ENCODE results near the gene POLD4.
"Not testable (repeated sequence)": the region's sequence is repeated elsewhere in the genome, so short reads cannot be mapped to it uniquely, and the experiment has no call there.

The POLD4 gene

GRCh38 chr11:67353317-67354074, at the start of gene POLD4:
Gene POLD4 (minus strand): TSS chr11:67353546. CDS start chr11:67353399, 147 bp downstream.
- H3K4me3 ChIP-seq (ENCODE audit: control insufficient read depth, low read depth, low read length): peak within 1 kb of the TSS; percentile 75
- TF ChIP-seq CTCF (conservative IDR thresholded peaks at IDR 0.05; ENCODE audit: control insufficient read depth, insufficient read depth, low read depth, low read length): no peak

GRCh38 chr11:67403085-67403484, 49.7 kb upstream of the POLD4 start:
- not testable (repeated sequence) for DNase-seq (ENCODE audit: low read depth); H3K4me3 ChIP-seq (ENCODE audit: control insufficient read depth, low read depth, low read length)

More at GRCh38 chr11:67353317-67354074, at the start of gene POLD4:
- peak; percentile 94 for DNase-seq (ENCODE audit: low read depth)

- DNase-seq (ENCODE audit: low read depth): not testable (repeated sequence)
- H3K4me3 ChIP-seq (ENCODE audit: control insufficient read depth, low read depth, low read length): peak overlapping the region; percentile 25
Observed at GRCh38 chr11:67402192-67402839, 49.0 kb upstream of the POLD4 start.

GRCh38 chr11:67401495-67402191, 48.3 kb upstream of the POLD4 start, which contains the start of gene PPP1CA:
Gene PPP1CA (minus strand): TSS chr11:67401858. CDS start chr11:67401782, 76 bp downstream.
- DNase-seq (ENCODE audit: low read depth): peak; percentile 79
- no peak for TF ChIP-seq CTCF (conservative IDR thresholded peaks at IDR 0.05; ENCODE audit: control insufficient read depth, insufficient read depth, low read depth, low read length)
- peak within 1 kb of the TSS; percentile 81 for H3K4me3 ChIP-seq (ENCODE audit: control insufficient read depth, low read depth, low read length)

- peak overlapping the region; percentile 81 for H3K4me3 ChIP-seq (ENCODE audit: control insufficient read depth, low read depth, low read length)
- TF ChIP-seq CTCF (conservative IDR thresholded peaks at IDR 0.05; ENCODE audit: control insufficient read depth, insufficient read depth, low read depth, low read length): no peak
- no peak for DNase-seq (ENCODE audit: low read depth)
Observed at GRCh38 chr11:67400942-67401494, 47.7 kb upstream of the POLD4 start.

- DNase-seq (ENCODE audit: low read depth): peak; percentile 18
- TF ChIP-seq CTCF (conservative IDR thresholded peaks at IDR 0.05; ENCODE audit: control insufficient read depth, insufficient read depth, low read depth, low read length): no peak
- peak overlapping the region; percentile 81 for H3K4me3 ChIP-seq (ENCODE audit: control insufficient read depth, low read depth, low read length)
Observed at GRCh38 chr11:67400251-67400941, 47.0 kb upstream of the POLD4 start.
